Neural cell (in vitro differentiated cells): ENCODE data around the gene ZNF132. TPM values are rescaled to one million over a fixed set of nuclear protein-coding genes. Genes with fewer than 3 reads are reported as not detected.

Source experiments
- H2AFZ ChIP-seq: fragments of 200-600, 300-800 bp; sonication (generic), shearing (Covaris generic); 2 replicates; pipeline ENCODE4 v1.6.0; 2014; ENCODE audit warnings: low read depth, mild to moderate bottlenecking, antibody characterized with exemption, low read length, moderate library complexity
- H3F3A ChIP-seq: fragments of 200-600 bp; shearing (Covaris generic); 2 replicates; pipeline ENCODE4 v1.6.1; 2016; ENCODE audit warnings: mild to moderate bottlenecking, moderate library complexity, mixed read lengths, antibody characterized with exemption, low read length; ENCODE audit not compliant: insufficient read depth, poor library complexity, severe bottlenecking
- H3K27ac ChIP-seq: fragments of 200-600, 300-800 bp; sonication (generic), shearing (Covaris generic); 2 replicates; pipeline ENCODE4 v1.5.1; 2014; ENCODE audit warnings: mild to moderate bottlenecking, low read length, moderate library complexity
- H3K27me3 ChIP-seq: fragments of 300-800, 200-600 bp; sonication (generic), shearing (Covaris generic); 2 replicates; pipeline ENCODE4 v1.6.0; 2014; ENCODE audit warnings: mild to moderate bottlenecking, low read depth, low read length, moderate library complexity; ENCODE audit not compliant: insufficient read depth
- H3K36me3 ChIP-seq: fragments of 300-800, 200-600 bp; sonication (generic), shearing (Covaris generic); 2 replicates; pipeline ENCODE4 v1.5.1; 2014; ENCODE audit warnings: mild to moderate bottlenecking, antibody characterized with exemption, low read length, moderate library complexity; ENCODE audit not compliant: insufficient read depth
- H3K4me2 ChIP-seq: fragments of 300-800, 200-600 bp; sonication (generic), shearing (Covaris generic); 2 replicates; pipeline ENCODE4 v1.6.0; 2014; ENCODE audit warnings: mild to moderate bottlenecking, low read length
- H3K4me3 ChIP-seq: fragments of 300-800, 200-600 bp; sonication (generic), shearing (Covaris generic); 2 replicates; pipeline ENCODE4 v1.5.1; 2014; ENCODE audit warnings: mild to moderate bottlenecking, low read length, moderate library complexity
- H3K79me2 ChIP-seq: fragments of 200-600 bp; shearing (Covaris generic); replicated peaks from 2 replicates; pipeline ENCODE4 v1.6.0; 2014; ENCODE audit warnings: mild to moderate bottlenecking, low read length, moderate library complexity; ENCODE audit not compliant: insufficient read depth
- H3K9ac ChIP-seq: fragments of 300-800, 200-600 bp; sonication (generic), shearing (Covaris generic); 2 replicates; pipeline ENCODE4 v1.6.1; 2016; ENCODE audit warnings: mild to moderate bottlenecking, low read length, mixed read lengths
- H3K9me2 ChIP-seq: fragments of 200-600 bp; shearing (Covaris generic); 2 replicates; pipeline ENCODE4 v1.6.1; 2016; ENCODE audit warnings: mild to moderate bottlenecking, low read length, mixed read lengths; ENCODE audit not compliant: insufficient read depth
- H3K9me3 ChIP-seq: fragments of 200-600, 300-800 bp; sonication (generic), shearing (Covaris generic); 2 replicates; pipeline ENCODE4 v1.6.1; 2016; ENCODE audit warnings: mild to moderate bottlenecking, mixed run types, low read length, moderate library complexity, mixed read lengths
- H4K20me1 ChIP-seq: fragments of 200-600 bp; shearing (Covaris generic); 2 replicates; pipeline ENCODE4 v1.6.1; 2016; ENCODE audit warnings: mild to moderate bottlenecking, mixed run types; ENCODE audit not compliant: insufficient read depth
- EP300 ChIP-seq: fragments of 450-650 bp; conservative IDR thresholded peaks from 2 replicates; pipeline ENCODE4 v1.6.1; 2014; ENCODE audit warnings: antibody characterized with exemption, mild to moderate bottlenecking, moderate library complexity; ENCODE audit not compliant: poor library complexity, severe bottlenecking
- EZH2 ChIP-seq: fragments of 200-600, 300-800 bp; shearing (Covaris generic), sonication (generic); IDR thresholded peaks from 2 replicates; pipeline ENCODE4 v1.6.1; 2014; ENCODE audit warnings: antibody characterized with exemption, low read length, borderline replicate concordance, mild to moderate bottlenecking; ENCODE audit not compliant: insufficient read depth, poor library complexity, severe bottlenecking
- MXI1 ChIP-seq: fragments of 450-650 bp; conservative IDR thresholded peaks from 2 replicates; pipeline ENCODE4 v1.6.1; 2014; ENCODE audit warnings: antibody characterized with exemption, mild to moderate bottlenecking; ENCODE audit not compliant: poor library complexity, severe bottlenecking
- POLR2AphosphoS5 ChIP-seq: IDR thresholded peaks from 2 replicates; pipeline ENCODE4 v1.6.1; 2012
- RAD21 ChIP-seq: fragments of 450-650 bp; conservative IDR thresholded peaks from 2 replicates; pipeline ENCODE4 v1.6.1; 2014; ENCODE audit warnings: antibody characterized with exemption, mild to moderate bottlenecking, moderate library complexity
- SMC3 ChIP-seq: fragments of 450-650 bp; conservative IDR thresholded peaks from 2 replicates; pipeline ENCODE4 v1.6.1; 2014; ENCODE audit warnings: antibody characterized with exemption, mild to moderate bottlenecking, moderate library complexity; ENCODE audit not compliant: poor library complexity
- TAF1 ChIP-seq: IDR thresholded peaks from 2 replicates; pipeline ENCODE4 v1.6.1; 2012; ENCODE audit warnings: low read depth
- polyA plus RNA-seq: library from polyadenylated mRNA; depleted of rRNA; stranded (reverse); fragments of >200 nt; gene quantifications from 2 replicates; pipeline ENCODE4 v1.2.3, GENCODE V29; 2014
- TF ChIP-seq, protein P1 (sequence below): fragments of 450-650 bp; IDR thresholded peaks from 2 replicates; pipeline ENCODE4 v1.5.1; 2014; ENCODE audit warnings: antibody characterized with exemption, mild to moderate bottlenecking, moderate library complexity; ENCODE audit not compliant: poor library complexity, severe bottlenecking
- TF ChIP-seq, protein P2 (sequence below): IDR thresholded peaks from 2 replicates; pipeline ENCODE4 v1.6.1; 2012; ENCODE audit warnings: borderline replicate concordance

The ZNF132 gene
- polyA plus RNA-seq, 1 donor from 2014 or later: 0.77 TPM

DNA sequence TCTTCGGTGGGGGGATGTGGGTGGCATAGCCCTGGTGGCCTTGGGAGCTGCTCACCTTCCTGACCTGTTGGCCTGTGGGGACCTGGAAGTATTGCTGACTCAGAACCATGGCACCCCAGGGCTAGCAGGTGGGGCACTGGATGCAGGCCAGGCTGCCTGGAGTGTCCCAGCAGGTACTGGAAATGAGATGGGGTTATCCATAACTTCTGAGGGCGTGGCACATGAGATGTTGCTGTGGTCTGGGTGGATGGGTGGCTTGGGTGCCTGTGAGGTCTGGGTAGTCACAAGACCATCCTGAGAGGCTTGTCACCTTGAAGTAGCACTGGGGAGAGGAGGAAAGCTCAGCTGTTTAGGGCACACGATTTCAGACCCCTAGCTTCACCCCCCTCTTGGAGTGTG lies 45.1 kb downstream of the ZNF132 start:
- H3K27me3 ChIP-seq: no peaks in the 10 kb centered on the region
- no peaks in the 10 kb centered on the region for H3K9me2 ChIP-seq
- no peaks in the 10 kb centered on the region for H3K9me3 ChIP-seq
- no peaks in the 10 kb centered on the region for H3K36me3 ChIP-seq
- no peak overlapping the region for H2AFZ ChIP-seq
- H4K20me1 ChIP-seq: no peaks in the 10 kb centered on the region
- H3K4me3 ChIP-seq: no peak overlapping the region
- H3K4me2 ChIP-seq: no peak overlapping the region
- H3K9ac ChIP-seq: no peak overlapping the region
- no peak overlapping the region for H3K27ac ChIP-seq
- no peaks in the 10 kb centered on the region for H3F3A ChIP-seq
- no peaks in the 10 kb centered on the region for H3K79me2 ChIP-seq
- TF ChIP-seq POLR2AphosphoS5 (no peak), MXI1 (no peak), EZH2 (no peak), RAD21 (no peak), SMC3 (no peak), TAF1 (no peak), EP300 (no peak)
- TF ChIP-seq, protein P1, sequence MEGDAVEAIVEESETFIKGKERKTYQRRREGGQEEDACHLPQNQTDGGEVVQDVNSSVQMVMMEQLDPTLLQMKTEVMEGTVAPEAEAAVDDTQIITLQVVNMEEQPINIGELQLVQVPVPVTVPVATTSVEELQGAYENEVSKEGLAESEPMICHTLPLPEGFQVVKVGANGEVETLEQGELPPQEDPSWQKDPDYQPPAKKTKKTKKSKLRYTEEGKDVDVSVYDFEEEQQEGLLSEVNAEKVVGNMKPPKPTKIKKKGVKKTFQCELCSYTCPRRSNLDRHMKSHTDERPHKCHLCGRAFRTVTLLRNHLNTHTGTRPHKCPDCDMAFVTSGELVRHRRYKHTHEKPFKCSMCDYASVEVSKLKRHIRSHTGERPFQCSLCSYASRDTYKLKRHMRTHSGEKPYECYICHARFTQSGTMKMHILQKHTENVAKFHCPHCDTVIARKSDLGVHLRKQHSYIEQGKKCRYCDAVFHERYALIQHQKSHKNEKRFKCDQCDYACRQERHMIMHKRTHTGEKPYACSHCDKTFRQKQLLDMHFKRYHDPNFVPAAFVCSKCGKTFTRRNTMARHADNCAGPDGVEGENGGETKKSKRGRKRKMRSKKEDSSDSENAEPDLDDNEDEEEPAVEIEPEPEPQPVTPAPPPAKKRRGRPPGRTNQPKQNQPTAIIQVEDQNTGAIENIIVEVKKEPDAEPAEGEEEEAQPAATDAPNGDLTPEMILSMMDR: no peak
- TF ChIP-seq, protein P2, sequence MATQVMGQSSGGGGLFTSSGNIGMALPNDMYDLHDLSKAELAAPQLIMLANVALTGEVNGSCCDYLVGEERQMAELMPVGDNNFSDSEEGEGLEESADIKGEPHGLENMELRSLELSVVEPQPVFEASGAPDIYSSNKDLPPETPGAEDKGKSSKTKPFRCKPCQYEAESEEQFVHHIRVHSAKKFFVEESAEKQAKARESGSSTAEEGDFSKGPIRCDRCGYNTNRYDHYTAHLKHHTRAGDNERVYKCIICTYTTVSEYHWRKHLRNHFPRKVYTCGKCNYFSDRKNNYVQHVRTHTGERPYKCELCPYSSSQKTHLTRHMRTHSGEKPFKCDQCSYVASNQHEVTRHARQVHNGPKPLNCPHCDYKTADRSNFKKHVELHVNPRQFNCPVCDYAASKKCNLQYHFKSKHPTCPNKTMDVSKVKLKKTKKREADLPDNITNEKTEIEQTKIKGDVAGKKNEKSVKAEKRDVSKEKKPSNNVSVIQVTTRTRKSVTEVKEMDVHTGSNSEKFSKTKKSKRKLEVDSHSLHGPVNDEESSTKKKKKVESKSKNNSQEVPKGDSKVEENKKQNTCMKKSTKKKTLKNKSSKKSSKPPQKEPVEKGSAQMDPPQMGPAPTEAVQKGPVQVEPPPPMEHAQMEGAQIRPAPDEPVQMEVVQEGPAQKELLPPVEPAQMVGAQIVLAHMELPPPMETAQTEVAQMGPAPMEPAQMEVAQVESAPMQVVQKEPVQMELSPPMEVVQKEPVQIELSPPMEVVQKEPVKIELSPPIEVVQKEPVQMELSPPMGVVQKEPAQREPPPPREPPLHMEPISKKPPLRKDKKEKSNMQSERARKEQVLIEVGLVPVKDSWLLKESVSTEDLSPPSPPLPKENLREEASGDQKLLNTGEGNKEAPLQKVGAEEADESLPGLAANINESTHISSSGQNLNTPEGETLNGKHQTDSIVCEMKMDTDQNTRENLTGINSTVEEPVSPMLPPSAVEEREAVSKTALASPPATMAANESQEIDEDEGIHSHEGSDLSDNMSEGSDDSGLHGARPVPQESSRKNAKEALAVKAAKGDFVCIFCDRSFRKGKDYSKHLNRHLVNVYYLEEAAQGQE: no peak

DNA sequence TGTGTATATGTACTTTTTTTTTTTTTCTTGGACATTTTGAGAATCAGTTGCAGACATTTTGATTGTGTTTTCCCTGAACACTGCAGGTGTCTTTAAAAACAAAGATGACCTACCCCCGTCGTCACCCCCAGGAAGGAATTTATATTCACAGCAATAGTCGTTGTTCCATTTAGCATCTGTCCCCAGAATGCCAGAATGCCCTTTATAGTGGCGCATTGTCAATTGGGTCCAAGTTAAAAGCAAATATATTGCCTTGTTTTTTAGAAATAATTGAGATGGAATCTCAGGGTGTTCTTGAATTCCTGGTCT lies 46.3 kb downstream of the ZNF132 start:
- Histone ChIP-seq H3K27me3 (no peaks in the 10 kb centered on the region), H3K9me2 (no peaks in the 10 kb centered on the region), H3K79me2 (peaks cover 7% of the 10 kb centered on the region), H3K9me3 (no peaks in the 10 kb centered on the region), H3K4me3 (no peak overlapping the region), H3K27ac (no peak overlapping the region), H3K36me3 (no peaks in the 10 kb centered on the region), H4K20me1 (no peaks in the 10 kb centered on the region), H3K9ac (no peak overlapping the region), H3F3A (no peaks in the 10 kb centered on the region), H3K4me2 (no peak overlapping the region), H2AFZ (no peak overlapping the region)
- TF ChIP-seq POLR2AphosphoS5 (no peak), RAD21 (no peak), SMC3 (no peak), MXI1 (no peak), EZH2 (no peak), EP300 (no peak), TAF1 (no peak)
- TF ChIP-seq, protein P2: no peak
- TF ChIP-seq, protein P1: no peak
